HEK293 (cell line): ENCODE measurements around the gene LINS1.

Experiments
- CTCF ChIA-PET: fragments of 350-600 bp; formaldehyde crosslinking; extraction: SDS; loops from one replicate; lab custom pipeline; 2021; ENCODE audit warnings: antibody characterized with exemption; lab: Yijun Ruan, JAX
- POLR2A ChIA-PET: fragments of 300-600 bp; formaldehyde crosslinking; extraction: SDS; loops from one replicate; lab custom pipeline; 2020; ENCODE audit warnings: antibody characterized with exemption, inconsistent platforms; lab: Yijun Ruan, JAX
- H3K27ac ChIP-seq: fragments of 200-500 bp; sonication (Bioruptor generic); 2 replicates; pipeline ENCODE4 v1.5.1; 2014; ENCODE audit warnings: low read depth, low read length, control low read depth, inconsistent platforms; ENCODE audit errors: extremely low read depth
- H3K36me3 ChIP-seq, 2 experiments: fragments of 200-500 bp in 1 of 2; sonication (Bioruptor generic) in 1 of 2; 1 replicate in 1 of 2; 2 replicates in 1 of 2; pipeline ENCODE4 v1.5.1; 2014 to 2017; ENCODE audit warnings: inconsistent platforms in 2 of 2, low read length in 2 of 2; ENCODE audit not compliant: control insufficient read depth in 2 of 2, insufficient read depth in 1 of 2
- H3K4me1 ChIP-seq: fragments of 200-500 bp; sonication (Bioruptor generic); 2 replicates; pipeline ENCODE4 v1.5.1; 2014; ENCODE audit warnings: mild to moderate bottlenecking, low read length, inconsistent platforms; ENCODE audit not compliant: control insufficient read depth, insufficient read depth
- H3K4me3 ChIP-seq: 2 replicates; pipeline ENCODE4 v1.5.1; 2011; ENCODE audit warnings: low read depth, mild to moderate bottlenecking, control low read depth, low read length, moderate library complexity
- H3K9me3 ChIP-seq: fragments of 200-500 bp; sonication (Bioruptor generic); 2 replicates; pipeline ENCODE4 v1.5.1; 2014; ENCODE audit warnings: low read depth, low read length, inconsistent platforms; ENCODE audit not compliant: control insufficient read depth, insufficient read depth
- EGR2 ChIP-seq: fragments of 450-650 bp; formaldehyde crosslinking; IDR thresholded peaks from 2 replicates; pipeline ENCODE4 v1.5.1; 2016; ENCODE audit warnings: low read depth, missing biosample characterization, missing genetic modification characterization
- HOXA7 ChIP-seq: sonication (generic); formaldehyde crosslinking; IDR thresholded peaks from 2 replicates; pipeline ENCODE4 v1.8.1; 2022; ENCODE audit warnings: missing genetic modification reagents, borderline replicate concordance
- OVOL3 ChIP-seq: fragments of 450-650 bp; formaldehyde crosslinking; IDR thresholded peaks from 2 replicates; pipeline ENCODE4 v1.5.1; 2016; ENCODE audit warnings: missing biosample characterization, missing genetic modification characterization
- REPIN1 ChIP-seq: fragments of 450-650 bp; formaldehyde crosslinking; IDR thresholded peaks from 2 replicates; pipeline ENCODE4 v1.5.1; 2017; ENCODE audit warnings: missing biosample characterization, missing genetic modification characterization, low read depth
- SCRT1 ChIP-seq: fragments of 450-650 bp; formaldehyde crosslinking; IDR thresholded peaks from 2 replicates; pipeline ENCODE4 v1.5.1; 2016; ENCODE audit warnings: missing biosample characterization, missing genetic modification characterization, borderline replicate concordance
- SCRT2 ChIP-seq: fragments of 450-650 bp; formaldehyde crosslinking; IDR thresholded peaks from 2 replicates; pipeline ENCODE4 v1.5.1; 2016; ENCODE audit warnings: missing biosample characterization, missing genetic modification characterization
- SETDB1 ChIP-seq: IDR thresholded peaks from one replicate; pipeline ENCODE4 v1.6.1; 2017; ENCODE audit warnings: mild to moderate bottlenecking, low read length, moderate library complexity, mixed read lengths; ENCODE audit not compliant: insufficient read length
- YY1 ChIP-seq: fragments of 450-650 bp; formaldehyde crosslinking; IDR thresholded peaks from 2 replicates; pipeline ENCODE4 v1.5.1; 2018; ENCODE audit warnings: missing biosample characterization, missing genetic modification characterization
- ZBTB20 ChIP-seq: fragments of 450-650 bp; formaldehyde crosslinking; IDR thresholded peaks from 2 replicates; pipeline ENCODE4 v1.5.1; 2016; ENCODE audit warnings: missing biosample characterization, missing genetic modification characterization
- ZFHX2 ChIP-seq: fragments of 450-650 bp; formaldehyde crosslinking; conservative IDR thresholded peaks from 2 replicates; pipeline ENCODE4 v1.5.1; 2016; ENCODE audit warnings: missing biosample characterization, missing genetic modification characterization
- ZNF132 ChIP-seq: fragments of 450-650 bp; formaldehyde crosslinking; IDR thresholded peaks from 2 replicates; pipeline ENCODE4 v1.5.1; 2017; ENCODE audit warnings: missing biosample characterization, missing genetic modification characterization, borderline replicate concordance
- ZNF211 ChIP-seq: fragments of 450-650 bp; formaldehyde crosslinking; IDR thresholded peaks from 2 replicates; pipeline ENCODE4 v1.5.1; 2016; ENCODE audit warnings: low read depth, missing biosample characterization, missing genetic modification characterization
- ZNF214 ChIP-seq: fragments of 450-650 bp; formaldehyde crosslinking; IDR thresholded peaks from 2 replicates; pipeline ENCODE4 v1.5.1; 2017; ENCODE audit warnings: missing biosample characterization, mild to moderate bottlenecking, missing genetic modification characterization, borderline replicate concordance
- ZNF341 ChIP-seq: fragments of 450-650 bp; formaldehyde crosslinking; IDR thresholded peaks from 2 replicates; pipeline ENCODE4; 2016; ENCODE audit warnings: low read depth, missing biosample characterization, missing genetic modification characterization
- ZNF350 ChIP-seq: fragments of 450-650 bp; formaldehyde crosslinking; IDR thresholded peaks from 2 replicates; pipeline ENCODE4 v1.5.0; 2017; ENCODE audit warnings: missing biosample characterization, mild to moderate bottlenecking, missing genetic modification characterization
- ZNF37A ChIP-seq: fragments of 450-650 bp; IDR thresholded peaks from 2 replicates; pipeline ENCODE4 v1.5.1; 2018; ENCODE audit warnings: missing biosample characterization, missing genetic modification characterization
- ZNF398 ChIP-seq: fragments of 450-650 bp; formaldehyde crosslinking; IDR thresholded peaks from 2 replicates; pipeline ENCODE4 v1.5.1; 2017; ENCODE audit warnings: missing biosample characterization, missing genetic modification characterization
- ZNF514 ChIP-seq: fragments of 450-650 bp; formaldehyde crosslinking; IDR thresholded peaks from 2 replicates; pipeline ENCODE4 v1.5.1; 2016; ENCODE audit warnings: missing biosample characterization, missing genetic modification characterization
- ZNF530 ChIP-seq: fragments of 450-650 bp; formaldehyde crosslinking; IDR thresholded peaks from 2 replicates; pipeline ENCODE4 v1.5.1; 2016; ENCODE audit warnings: low read depth, missing biosample characterization, missing genetic modification characterization
- ZNF670 ChIP-seq: fragments of 450-650 bp; formaldehyde crosslinking; IDR thresholded peaks from 2 replicates; pipeline ENCODE4 v1.5.1; 2016; ENCODE audit warnings: missing biosample characterization, missing genetic modification characterization, low read depth
- ZNF843 ChIP-seq: fragments of 450-650 bp; formaldehyde crosslinking; IDR thresholded peaks from 2 replicates; pipeline ENCODE4 v1.5.1; 2016; ENCODE audit warnings: missing biosample characterization, missing genetic modification characterization
- ZSCAN5A ChIP-seq: fragments of 450-650 bp; formaldehyde crosslinking; IDR thresholded peaks from 2 replicates; pipeline ENCODE4 v1.5.1; 2016; ENCODE audit warnings: missing biosample characterization, missing genetic modification characterization
- ZXDB ChIP-seq: fragments of 450-650 bp; formaldehyde crosslinking; IDR thresholded peaks from 2 replicates; pipeline ENCODE4 v1.5.1; 2016; ENCODE audit warnings: missing biosample characterization, missing genetic modification characterization
- TF ChIP-seq, protein P1 (sequence below): fragments of 450-650 bp; formaldehyde crosslinking; IDR thresholded peaks from 2 replicates; pipeline ENCODE4 v1.5.1; 2016; ENCODE audit warnings: missing biosample characterization, missing genetic modification characterization

The LINS1 gene

DNA sequence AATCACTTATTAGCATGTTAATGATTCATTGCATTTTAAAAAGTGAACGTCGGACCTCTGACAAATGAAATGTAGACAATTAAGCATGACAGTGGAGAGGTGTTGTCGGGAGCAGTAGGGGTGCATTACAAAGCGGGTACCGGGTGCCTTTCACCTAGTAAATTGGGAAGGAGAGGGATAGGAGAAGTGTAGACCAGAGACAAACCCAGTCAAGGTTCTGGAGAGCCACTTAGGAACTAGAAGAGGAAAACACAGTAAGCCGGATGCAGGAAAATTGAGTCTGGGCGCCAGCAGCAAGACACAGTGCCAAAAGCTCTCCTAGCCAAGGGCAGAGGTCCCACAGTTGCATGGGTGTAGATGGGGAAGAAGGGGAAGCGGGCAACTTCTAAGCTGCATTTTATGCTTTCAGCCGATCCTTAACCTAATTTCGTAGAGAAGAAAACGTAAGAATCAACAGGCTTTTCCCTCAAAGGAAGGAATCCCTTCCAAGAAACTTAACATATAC lies 70.1 kb downstream of the LINS1 start:
- no peak overlapping the region for H3K4me3 ChIP-seq
- no peaks in the 10 kb centered on the region for H3K9me3 ChIP-seq
- TF ChIP-seq, protein P1, sequence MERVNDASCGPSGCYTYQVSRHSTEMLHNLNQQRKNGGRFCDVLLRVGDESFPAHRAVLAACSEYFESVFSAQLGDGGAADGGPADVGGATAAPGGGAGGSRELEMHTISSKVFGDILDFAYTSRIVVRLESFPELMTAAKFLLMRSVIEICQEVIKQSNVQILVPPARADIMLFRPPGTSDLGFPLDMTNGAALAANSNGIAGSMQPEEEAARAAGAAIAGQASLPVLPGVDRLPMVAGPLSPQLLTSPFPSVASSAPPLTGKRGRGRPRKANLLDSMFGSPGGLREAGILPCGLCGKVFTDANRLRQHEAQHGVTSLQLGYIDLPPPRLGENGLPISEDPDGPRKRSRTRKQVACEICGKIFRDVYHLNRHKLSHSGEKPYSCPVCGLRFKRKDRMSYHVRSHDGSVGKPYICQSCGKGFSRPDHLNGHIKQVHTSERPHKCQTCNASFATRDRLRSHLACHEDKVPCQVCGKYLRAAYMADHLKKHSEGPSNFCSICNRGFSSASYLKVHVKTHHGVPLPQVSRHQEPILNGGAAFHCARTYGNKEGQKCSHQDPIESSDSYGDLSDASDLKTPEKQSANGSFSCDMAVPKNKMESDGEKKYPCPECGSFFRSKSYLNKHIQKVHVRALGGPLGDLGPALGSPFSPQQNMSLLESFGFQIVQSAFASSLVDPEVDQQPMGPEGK (tag by site-specific recombination) = no peak
- TF ChIP-seq ZNF341 (tag by site-specific recombination) (no peak), SCRT1 (tag by site-specific recombination) (no peak), ZFHX2 (tag by site-specific recombination) (no peak), SETDB1 (no peak), ZNF514 (tag by site-specific recombination) (no peak), ZXDB (no peak), ZNF37A (tag by site-specific recombination) (no peak), OVOL3 (no peak), ZNF214 (tag by site-specific recombination) (no peak), ZNF132 (no peak), REPIN1 (tag by site-specific recombination) (no peak), ZNF211 (tag by site-specific recombination) (no peak)
- H3K36me3 ChIP-seq = no peaks in the 10 kb centered on the region
- H3K4me1 ChIP-seq = no peaks in the 10 kb centered on the region
- H3K27ac ChIP-seq = no peak overlapping the region
- ChIA-PET CTCF (interaction anchor here (0.9 to 1.0 kb wide), 2 partner anchors 41 to 64 kb away, joined by 3 read pairs; no protein-coding TSS in a partner anchor), POLR2A (no interaction called here)

GRCh38 chr15:100531204-100531603 lies 70.8 kb downstream of the LINS1 start:
- Histone ChIP-seq H3K9me3 (no peaks in the 10 kb centered on the region), H3K36me3 (no peaks in the 10 kb centered on the region), H3K27ac (no peak overlapping the region), H3K4me1 (no peaks in the 10 kb centered on the region), H3K4me3 (no peak overlapping the region)
- TF ChIP-seq ZSCAN5A (no peak), ZNF670 (no peak), HOXA7 (CRISPR knock-in tag) (no peak), ZNF350 (no peak), ZNF398 (tag by site-specific recombination) (no peak), SCRT2 (no peak)
- ChIA-PET POLR2A (no interaction called here), CTCF (interaction anchor here (0.9 kb wide), 1 partner anchor 65 kb away, joined by 3 read pairs; no protein-coding TSS in a partner anchor)

GRCh38 chr15:100529556-100529955 lies 72.4 kb downstream of the LINS1 start:
- no peak for TF ChIP-seq ZBTB20
- TF ChIP-seq ZNF843 (tag by site-specific recombination) = no peak
- TF ChIP-seq YY1 (tag by site-specific recombination) = no peak
- TF ChIP-seq EGR2 = no peak
- TF ChIP-seq ZNF214 (tag by site-specific recombination) = no peak
- no peak for TF ChIP-seq ZNF530
- no peaks in the 10 kb centered on the region for H3K4me1 ChIP-seq
- no peaks in the 10 kb centered on the region for H3K36me3 ChIP-seq
- H3K4me3 ChIP-seq = no peak overlapping the region
- H3K9me3 ChIP-seq = no peaks in the 10 kb centered on the region
- H3K27ac ChIP-seq = no peak overlapping the region
- POLR2A ChIA-PET = no interaction called here
- CTCF ChIA-PET = no interaction called here
